ENCODE results near the gene PLD4.

PLD4 gene

GRCh38 chr14:104975481-104976197, 51.0 kb downstream of the PLD4 start:
- DNase-seq (ENCODE audit: low read depth), result no peak

- DNase-seq (ENCODE audit: low read depth), result peak; percentile 67
Measured at GRCh38 chr14:104976198-104977007, 51.7 kb downstream of the PLD4 start.

- no peak for DNase-seq (ENCODE audit: low read depth)
Measured at GRCh38 chr14:104977008-104977680, 52.5 kb downstream of the PLD4 start.

DNA sequence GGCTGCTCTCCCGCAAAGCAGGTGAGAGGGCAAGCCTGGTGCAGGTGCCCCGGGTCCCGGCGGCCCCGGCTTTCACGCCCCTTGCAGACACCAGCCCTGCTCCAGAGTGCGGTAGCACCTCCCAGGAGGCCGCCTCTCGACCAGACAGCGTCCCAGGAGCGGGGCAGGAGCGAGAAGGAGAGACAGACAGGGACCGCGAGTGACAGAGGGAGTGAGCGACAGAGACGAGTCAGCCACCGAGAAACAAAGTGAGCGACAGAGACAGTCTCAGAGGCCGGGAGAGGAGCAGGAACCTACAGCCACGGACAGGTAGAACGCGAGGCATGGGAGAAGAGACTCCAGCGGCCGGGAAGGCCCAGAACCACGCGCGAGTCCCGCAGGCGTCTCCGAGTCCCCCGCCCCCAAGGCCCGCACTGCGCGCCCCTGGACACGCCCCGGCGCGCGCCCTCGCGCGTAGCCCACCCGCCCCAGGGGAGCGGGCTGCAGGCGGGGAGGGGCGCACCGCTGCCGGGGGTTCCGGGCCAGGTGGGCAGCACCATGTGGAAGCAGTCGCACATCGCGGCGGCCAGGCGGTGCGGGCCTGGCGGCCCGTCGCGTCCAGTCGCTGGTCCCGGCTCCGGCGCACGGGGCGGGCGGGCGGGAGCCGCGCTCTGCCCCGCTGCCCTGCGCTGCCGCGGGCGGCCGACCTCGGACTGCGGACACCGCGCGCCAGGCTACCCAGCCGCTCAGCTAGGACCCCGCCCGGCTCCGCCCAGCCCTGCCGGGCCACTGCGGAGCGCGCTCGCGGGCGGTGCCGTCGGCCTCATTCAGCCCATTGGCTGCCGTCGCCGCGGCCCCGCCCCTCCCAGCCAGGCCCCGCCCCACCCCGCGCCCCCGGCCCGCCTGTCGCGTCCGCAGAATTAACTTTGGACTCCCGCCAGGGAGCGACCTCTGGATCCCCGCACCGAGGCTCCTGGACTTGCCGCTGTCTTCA, 53.3 kb downstream of the PLD4 start, which contains the start of gene AHNAK2:
AHNAK2 (minus strand) TSS at position 694 of the 973 bp plus-strand sequence; CDS start at position 557, 137 bp downstream.
- peak; percentile 75 for DNase-seq (ENCODE audit: low read depth)

GRCh38 chr14:104978746-104979691, 54.3 kb downstream of the PLD4 start:
- no peak for DNase-seq (ENCODE audit: low read depth)

DNA sequence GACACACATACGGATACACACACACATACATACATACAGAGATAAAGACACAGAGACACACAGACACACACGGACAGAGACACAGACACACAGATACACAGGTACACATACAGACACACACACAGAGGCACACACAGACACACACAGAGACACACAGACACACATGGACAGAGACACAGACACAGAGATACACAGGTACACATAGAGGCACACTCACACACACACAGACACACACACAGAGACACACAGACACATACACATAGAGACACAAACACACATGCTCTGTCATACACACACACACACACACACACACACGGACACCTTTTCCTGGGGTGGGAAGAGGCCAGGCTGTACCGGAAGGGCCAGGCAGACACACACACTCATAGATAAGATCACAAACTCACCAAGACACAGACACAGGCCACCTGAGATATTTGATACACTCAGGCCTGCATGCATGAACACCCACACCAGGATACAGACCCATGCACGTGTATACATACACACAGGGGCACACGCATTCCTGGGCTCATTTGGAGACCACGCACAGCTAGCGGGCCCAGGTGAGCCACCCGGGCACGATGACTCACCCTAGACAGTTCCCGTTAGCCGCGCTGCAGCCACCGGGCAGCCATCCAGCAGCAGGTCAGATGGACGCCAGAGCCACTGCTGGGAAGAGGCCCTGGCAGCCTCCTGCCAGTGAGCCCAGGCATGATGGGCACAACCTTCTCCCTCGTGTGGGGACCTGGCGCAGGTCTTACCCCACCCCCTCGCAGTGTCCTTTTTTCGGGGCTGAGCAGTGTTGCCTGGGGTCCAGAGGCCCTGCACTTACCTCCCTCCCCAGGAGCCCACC, 55.3 kb downstream of the PLD4 start:
- peak; percentile 56 for DNase-seq (ENCODE audit: low read depth)

- no peak for DNase-seq (ENCODE audit: low read depth)
Measured at GRCh38 chr14:104980611-104981531, 56.2 kb downstream of the PLD4 start.

- DNase-seq (ENCODE audit: low read depth), result no peak
Measured at GRCh38 chr14:104981699-104982541, 57.2 kb downstream of the PLD4 start.

GRCh38 chr14:104982548-104983230, 58.0 kb downstream of the PLD4 start:
- DNase-seq (ENCODE audit: low read depth), result no peak
